Mesenchymal stem cell (in vitro differentiated cells and primary cell): Measurements from ENCODE around the gene TMEM141. TPM values are rescaled to one million over a fixed set of nuclear protein-coding genes. Genes with fewer than 3 reads are reported as not detected.
A peak's percentile ranks its signal among the peaks of the same experiment; 100 is the strongest.
"Not testable (repeated sequence)": the region's sequence is repeated elsewhere in the genome, so short reads cannot be mapped to it uniquely, and the experiment has no call there.

ENCODE experiments used
- DNase-seq: peaks from one replicate; pipeline ENCODE4 v3.0.0-alpha.2; 2013
- H2AFZ ChIP-seq: one replicate; pipeline ENCODE4 v1.6.1; 2013; ENCODE audit warnings: low read depth, mild to moderate bottlenecking, control low read depth, inconsistent platforms, low read length, moderate library complexity
- H2AK5ac ChIP-seq: 2 replicates; pipeline ENCODE4 v1.6.1; 2013; ENCODE audit warnings: low read length, moderate library complexity, mild to moderate bottlenecking, inconsistent platforms; ENCODE audit not compliant: severe bottlenecking
- H2BK120ac ChIP-seq: one replicate; pipeline ENCODE4 v1.6.1; 2013; ENCODE audit warnings: low read depth, mild to moderate bottlenecking, inconsistent platforms, low read length, moderate library complexity
- H2BK12ac ChIP-seq, 2 experiments: one replicate each; pipeline ENCODE4 v1.6.1; 2013; ENCODE audit warnings: inconsistent platforms in 2 of 2, low read length in 2 of 2, mild to moderate bottlenecking in 2 of 2, moderate library complexity in 2 of 2, control low read depth in 1 of 2
- H2BK15ac ChIP-seq: one replicate; pipeline ENCODE4 v1.6.1; 2013; ENCODE audit warnings: mild to moderate bottlenecking, low read depth, inconsistent platforms; ENCODE audit not compliant: poor library complexity, severe bottlenecking
- H2BK5ac ChIP-seq: 2 replicates; pipeline ENCODE4 v1.6.1; 2013; ENCODE audit warnings: low read depth, mild to moderate bottlenecking, low read length, control low read depth, inconsistent platforms; ENCODE audit not compliant: poor library complexity, severe bottlenecking
- H3K14ac ChIP-seq, 2 experiments: one replicate each; pipeline ENCODE4 v1.6.1; 2013; ENCODE audit warnings: inconsistent platforms in 2 of 2, low read length in 2 of 2, control low read depth in 1 of 2, mild to moderate bottlenecking in 1 of 2, moderate library complexity in 1 of 2
- H3K18ac ChIP-seq, 2 experiments: one replicate each; pipeline ENCODE4 v1.6.1; 2013; ENCODE audit warnings: inconsistent platforms in 2 of 2, low read length in 2 of 2, control low read depth in 1 of 2, low read depth in 1 of 2, mild to moderate bottlenecking in 1 of 2
- H3K23ac ChIP-seq, 2 experiments: one replicate each; pipeline ENCODE4 v1.6.1; 2013; ENCODE audit warnings: inconsistent platforms in 2 of 2, low read length in 2 of 2, mild to moderate bottlenecking in 2 of 2, moderate library complexity in 2 of 2, control low read depth in 1 of 2
- H3K27ac ChIP-seq: 2 replicates; pipeline ENCODE4 v1.5.1; 2013; ENCODE audit warnings: mild to moderate bottlenecking, moderate library complexity, low read length, control low read depth, inconsistent platforms; ENCODE audit not compliant: poor library complexity, severe bottlenecking
- H3K27me3 ChIP-seq, 2 experiments: 2 replicates each; pipeline versions ENCODE4 v1.6.1 to v1.7.0; 2013; ENCODE audit warnings: low read length in 2 of 2, mild to moderate bottlenecking in 2 of 2, moderate library complexity in 2 of 2, control low read depth in 1 of 2, inconsistent platforms in 1 of 2; ENCODE audit not compliant: control insufficient read depth in 1 of 2, insufficient read depth in 1 of 2
- H3K36me3 ChIP-seq, 2 experiments: 2 replicates each; pipeline versions ENCODE4 v1.6.1 to v1.7.0; 2013; ENCODE audit warnings: low read length in 2 of 2, control low read depth in 1 of 2, inconsistent platforms in 1 of 2, low read depth in 1 of 2, mild to moderate bottlenecking in 1 of 2; ENCODE audit not compliant: insufficient read depth in 2 of 2, control insufficient read depth in 1 of 2
- H3K4ac ChIP-seq, 2 experiments: one replicate each; pipeline ENCODE4 v1.6.1; 2013; ENCODE audit warnings: inconsistent platforms in 2 of 2, low read length in 2 of 2, mild to moderate bottlenecking in 2 of 2, moderate library complexity in 2 of 2, control low read depth in 1 of 2, low read depth in 1 of 2
- H3K4me1 ChIP-seq: 2 replicates; pipeline ENCODE4 v1.6.1; 2013; ENCODE audit warnings: low read depth, low read length, control low read depth; ENCODE audit not compliant: control insufficient read depth, insufficient read depth
- H3K4me2 ChIP-seq: 2 replicates; pipeline ENCODE4 v1.6.1; 2013; ENCODE audit warnings: low read length, mild to moderate bottlenecking, inconsistent platforms; ENCODE audit not compliant: poor library complexity, severe bottlenecking
- H3K4me3 ChIP-seq, 2 experiments: 2 replicates each; pipeline versions ENCODE4 v1.5.1 to v1.7.0; 2013; ENCODE audit warnings: low read length in 2 of 2, mild to moderate bottlenecking in 2 of 2, control low read depth in 1 of 2, low read depth in 1 of 2; ENCODE audit not compliant: insufficient read depth in 1 of 2
- H3K79me1 ChIP-seq: replicated peaks from 2 replicates; pipeline ENCODE4 v1.6.1; 2013; ENCODE audit warnings: mild to moderate bottlenecking, control low read depth, low read length, inconsistent platforms; ENCODE audit not compliant: poor library complexity, severe bottlenecking
- H3K9ac ChIP-seq: 2 replicates; pipeline ENCODE4 v1.7.0; 2013; ENCODE audit warnings: mild to moderate bottlenecking, low read length, moderate library complexity
- H3K9me3 ChIP-seq: 2 replicates; pipeline ENCODE4 v1.7.0; 2013; ENCODE audit warnings: mild to moderate bottlenecking, low read length; ENCODE audit not compliant: control insufficient read depth
- H4K8ac ChIP-seq: one replicate; pipeline ENCODE4 v1.6.1; 2013; ENCODE audit warnings: inconsistent platforms, mild to moderate bottlenecking, low read length, moderate library complexity
- H4K91ac ChIP-seq: one replicate; pipeline ENCODE4 v1.6.1; 2013; ENCODE audit warnings: mild to moderate bottlenecking, low read length, inconsistent platforms
- WGBS: methylation state at CpG from one replicate; pipeline ENCODE4 v1.1.7; 2013; ENCODE audit warnings: mixed read lengths; 5-methylcytosine and 5-hydroxymethylcytosine counted together
- small RNA-seq: library from polyadenylated mRNA; stranded (forward); fragments of <200 nt; extraction: miRNeasy Mini kit (QIAGEN cat#:217004); gene quantifications from one replicate; pipeline ENCODE3, GENCODE V24; 2013; ENCODE audit warnings: low read depth

TMEM141 gene

DNA sequence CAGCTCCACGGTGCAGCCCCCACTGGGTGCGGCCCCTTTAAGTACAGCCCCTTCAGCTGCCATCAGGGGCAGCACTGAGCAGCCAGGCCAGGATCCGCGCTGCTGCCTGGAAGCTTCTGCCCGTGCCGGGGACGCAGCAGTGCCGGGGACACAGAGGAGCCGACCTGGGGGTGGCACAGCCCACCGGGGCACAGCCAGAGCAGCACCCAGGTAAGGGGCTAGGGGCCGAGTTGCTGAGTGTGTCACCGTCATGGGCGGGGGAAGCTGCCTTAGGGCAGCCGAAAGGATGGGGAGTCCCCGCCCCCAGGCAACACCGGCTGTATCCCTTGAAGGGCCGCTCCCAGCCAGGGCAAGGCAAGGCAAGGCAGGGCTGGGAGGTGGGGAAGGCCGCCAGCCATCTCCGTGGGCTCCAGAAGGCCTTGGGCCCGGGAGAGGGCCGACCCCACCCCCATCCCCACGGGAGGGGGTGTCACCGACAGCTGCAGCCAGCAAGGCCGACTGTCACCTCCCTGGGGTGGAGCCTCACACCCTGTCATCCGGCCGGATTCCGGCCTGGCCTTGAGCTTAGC, 51.3 kb downstream of the TMEM141 start, which contains the start of gene AJM1:
TSS of gene AJM1 (plus strand) at position 99 of the 569 bp plus-strand sequence. CDS start 1,937 bp downstream, outside the sequence.
- H3K9me3 ChIP-seq, H2BK5ac ChIP-seq, H3K79me1 ChIP-seq, H3K23ac ChIP-seq: not testable (repeated sequence)
- WGBS, result 3% methylated on average over 16 of the region's 27 CpGs
- Histone ChIP-seq H3K27me3 (peaks cover 0 to 22% of the 10 kb centered on the region in 2 experiments), H2AK5ac (peak within 1 kb of the TSS; percentile 95), H3K4me2 (peak within 1 kb of the TSS; percentile 74), H2BK12ac (peak within 1 kb of the TSS in 1 of 2 experiments; percentile 90), H3K4me3 (peak within 1 kb of the TSS; percentile 62 to 79), H3K14ac (peak within 1 kb of the TSS in 1 of 2 experiments; percentile 26), H3K27ac (peak within 1 kb of the TSS; percentile 89), H3K9ac (peak within 1 kb of the TSS; percentile 54), H2BK15ac (peak within 1 kb of the TSS; percentile 44), H3K4me1 (peaks cover 57% of the 10 kb centered on the region), H4K91ac (peak within 1 kb of the TSS; percentile 70), H3K36me3 (peaks cover 10 to 63% of the 10 kb centered on the region in 2 experiments), H3K4ac (peak within 1 kb of the TSS; percentile 73), H4K8ac (peak within 1 kb of the TSS; percentile 52), H3K18ac (peak within 1 kb of the TSS; percentile 74 to 83), H2BK120ac (peak within 1 kb of the TSS; percentile 15), H2AFZ (peak within 1 kb of the TSS; percentile 33)
- DNase-seq, result peak; percentile 83

Small RNA genes lying within 50 kb of the gene (small RNA-seq; reads per million reads assigned to genes)
- gene AL355987.2 (not detected), gene ATP6V1G1P3 (not detected), gene MIR4292 (not detected), gene MIR6722 (not detected)
